GM12878 (cell line): ENCODE measurements around the gene HIPK4. TPM values are rescaled to one million over a fixed set of nuclear protein-coding genes. Genes with fewer than 3 reads are reported as not detected.
A peak's percentile ranks its signal among the peaks of the same experiment; 100 is the strongest.

ENCODE experiments used
- ATAC-seq: fragments of 200-7000 bp; cut with Tn5 transposase; 3 replicates; pipeline ENCODE4 v1.9.1; 2020; ENCODE audit warnings: mild to moderate bottlenecking, moderate library complexity
- BruUV-seq: library from RNA; stranded (reverse); fragments of 400-500 nt; replicated peaks from 2 replicates; lab custom pipeline; 2021; lab: Mats Ljungman, UMichigan
- CTCF ChIA-PET: fragments of 300-600 bp; sonication (Branson Sonifier 250); formaldehyde crosslinking; extraction: SDS; loops from one replicate; lab custom pipeline; 2021; ENCODE audit warnings: inconsistent platforms; lab: Yijun Ruan, JAX
- POLR2A ChIA-PET: fragments of 350-600 bp; formaldehyde crosslinking; extraction: SDS; loops from one replicate; lab custom pipeline; 2021; ENCODE audit warnings: inconsistent platforms; lab: Charles Lee
- RAD21 ChIA-PET: fragments of 300-600 bp; sonication (Branson Sonifier 250); formaldehyde crosslinking; loops from one replicate; lab custom pipeline; 2023; ENCODE audit warnings: antibody characterized with exemption; ENCODE audit not compliant: unreplicated experiment; lab: Charles Lee
- SMC1A ChIA-PET: fragments of 300-600 bp; sonication (Branson Sonifier 250); formaldehyde crosslinking; loops from one replicate; lab custom pipeline; 2023; ENCODE audit not compliant: unreplicated experiment, uncharacterized antibody; lab: Charles Lee
- DNase-seq: peaks from one replicate; pipeline ENCODE4 v3.0.0-alpha.2; 2011; ENCODE audit warnings: low read depth, low spot score
- FAIRE-seq: peaks from 3 replicates; lab custom pipeline; 2011; peaks lifted over from hg19 to GRCh38; lab: Jason Lieb, UNC
- H2AFZ ChIP-seq: 2 replicates; pipeline ENCODE4 v1.6.0; 2011; ENCODE audit warnings: low read depth, low read length, control low read depth; ENCODE audit not compliant: control insufficient read depth
- H3K27ac ChIP-seq: 2 replicates; pipeline ENCODE4 v1.5.1; 2011; ENCODE audit warnings: control low read depth; ENCODE audit not compliant: control insufficient read depth, insufficient read depth
- H3K27me3 ChIP-seq, 2 experiments: replicated peaks in 1 of 2; 2 replicates each; pipeline versions ENCODE4 v1.6.0 to v1.6.1; 2011; ENCODE audit warnings: low read length in 1 of 2; ENCODE audit not compliant: control insufficient read depth in 2 of 2, insufficient read depth in 2 of 2
- H3K36me3 ChIP-seq, 2 experiments: 2 replicates each; pipeline ENCODE4 v1.5.1; 2011; ENCODE audit warnings: low read length in 1 of 2; ENCODE audit not compliant: control insufficient read depth in 2 of 2, insufficient read depth in 2 of 2
- H3K4me1 ChIP-seq: 2 replicates; pipeline ENCODE4 v1.6.1; 2011; ENCODE audit warnings: mild to moderate bottlenecking, low read length, moderate library complexity, mixed read lengths; ENCODE audit not compliant: control insufficient read depth, insufficient read depth
- H3K4me2 ChIP-seq: 2 replicates; pipeline ENCODE4 v1.6.0; 2011; ENCODE audit warnings: control low read depth; ENCODE audit not compliant: control insufficient read depth, insufficient read depth
- H3K4me3 ChIP-seq: fragments of 200-600 bp; sonication (generic); 2 replicates; pipeline ENCODE4 v1.5.1; 2016
- H3K79me2 ChIP-seq: 2 replicates; pipeline ENCODE4 v1.6.0; 2011; ENCODE audit warnings: low read length; ENCODE audit not compliant: control insufficient read depth, insufficient read depth
- H3K9ac ChIP-seq: 2 replicates; pipeline ENCODE4 v1.8.0; 2011; ENCODE audit warnings: low read length, control low read depth, mixed read lengths; ENCODE audit not compliant: control insufficient read depth, insufficient read depth
- H3K9me3 ChIP-seq: replicated peaks from 3 replicates; pipeline ENCODE4 v1.5.1; 2011; ENCODE audit warnings: mild to moderate bottlenecking, low read length; ENCODE audit not compliant: control insufficient read depth, insufficient read depth
- H4K20me1 ChIP-seq: 2 replicates; pipeline ENCODE4 v1.6.0; 2011; ENCODE audit not compliant: control insufficient read depth, insufficient read depth
- BACH1 ChIP-seq: fragments of 450-650 bp; IDR thresholded peaks from 2 replicates; pipeline ENCODE4 v1.6.1; 2017; ENCODE audit warnings: mild to moderate bottlenecking, borderline replicate concordance
- BCL3 ChIP-seq: IDR thresholded peaks from 2 replicates; pipeline ENCODE4 v1.6.1; 2011; ENCODE audit warnings: borderline replicate concordance, low read depth, mild to moderate bottlenecking, moderate library complexity, low read length; ENCODE audit not compliant: insufficient read depth, poor library complexity, severe bottlenecking
- EGR1 ChIP-seq, 2 experiments: IDR thresholded peaks; 1 replicate in 1 of 2; 2 replicates in 1 of 2; pipeline ENCODE4 v1.6.1; 2011 to 2012; ENCODE audit warnings: low read depth in 2 of 2, low read length in 2 of 2, borderline replicate concordance in 1 of 2, mild to moderate bottlenecking in 1 of 2, moderate library complexity in 1 of 2
- JUNB ChIP-seq: IDR thresholded peaks from 2 replicates; pipeline ENCODE4 v1.6.1; 2016; ENCODE audit warnings: antibody characterized with exemption, mild to moderate bottlenecking
- MEF2A ChIP-seq: IDR thresholded peaks from 2 replicates; pipeline ENCODE4 v1.6.1; 2011; ENCODE audit warnings: low read depth, mild to moderate bottlenecking, low read length, moderate library complexity; ENCODE audit not compliant: insufficient read depth
- NBN ChIP-seq: fragments of 450-650 bp; IDR thresholded peaks from 2 replicates; pipeline ENCODE4 v1.6.1; 2016
- NFYB ChIP-seq: IDR thresholded peaks from 2 replicates; pipeline ENCODE4 v1.6.1; 2011; ENCODE audit warnings: low read depth, mild to moderate bottlenecking, low read length, improper control_type of control experiment, moderate library complexity; ENCODE audit not compliant: insufficient read depth
- NR2F1 ChIP-seq: fragments of 450-650 bp; conservative IDR thresholded peaks from 2 replicates; pipeline ENCODE4 v1.6.1; 2017; ENCODE audit warnings: mild to moderate bottlenecking
- NRF1 ChIP-seq: conservative IDR thresholded peaks from 2 replicates; pipeline ENCODE4 v1.6.1; 2011; ENCODE audit warnings: mild to moderate bottlenecking, low read depth, low read length, improper control_type of control experiment
- POLR2A ChIP-seq: IDR thresholded peaks from 2 replicates; pipeline ENCODE4 v1.6.1; 2011; ENCODE audit warnings: low read depth, mild to moderate bottlenecking, low read length
- RB1 ChIP-seq: fragments of 450-650 bp; formaldehyde crosslinking; IDR thresholded peaks from 2 replicates; pipeline ENCODE4 v1.6.1; 2017; ENCODE audit warnings: mild to moderate bottlenecking, borderline replicate concordance
- SIX5 ChIP-seq: IDR thresholded peaks from 2 replicates; pipeline ENCODE4 v1.6.1; 2011; ENCODE audit warnings: mild to moderate bottlenecking, low read depth, low read length, moderate library complexity; ENCODE audit not compliant: severe bottlenecking
- SP1 ChIP-seq: IDR thresholded peaks from one replicate; pipeline ENCODE4 v1.6.1; 2011; ENCODE audit warnings: low read depth, low read length
- TAF1 ChIP-seq: IDR thresholded peaks from 2 replicates; pipeline ENCODE4 v1.6.1; 2011; ENCODE audit warnings: mild to moderate bottlenecking, low read depth, low read length, borderline replicate concordance
- WRNIP1 ChIP-seq: IDR thresholded peaks from 2 replicates; pipeline ENCODE4 v1.6.1; 2011; ENCODE audit warnings: low read depth, low read length, improper control_type of control experiment, borderline replicate concordance
- ZNF217 ChIP-seq: fragments of 450-650 bp; IDR thresholded peaks from 2 replicates; pipeline ENCODE4 v1.6.1; 2017; ENCODE audit warnings: antibody characterized with exemption, mild to moderate bottlenecking
- whole genome bisulfite sequencing: methylation state at CpG from one replicate; pipeline ENCODE4 v1.1.6; 2016; ENCODE audit warnings: low lambda C conversion rate; ENCODE audit not compliant: insufficient replicate concordance, insufficient coverage; ENCODE audit errors: missing lambda C conversion rate; 5-methylcytosine and 5-hydroxymethylcytosine counted together
- in situ Hi-C: fragments of 300-500 bp; cut with MboI; formaldehyde crosslinking; loops from 9 replicates; pipeline ENCODE4 v1.14.3; 2018; ENCODE audit warnings: mixed read lengths
- intact Hi-C: fragments of 100-400 bp; cut with micrococcal nuclease; formaldehyde crosslinking; loops from one replicate; pipeline ENCODE4 v1.14.2; 2022; ENCODE audit not compliant: unreplicated experiment
- polyA plus RNA-seq, 11 experiments: library from polyadenylated mRNA; depleted of rRNA in 4 of 11; unstranded in 6 of 11; stranded (reverse) in 5 of 11; fragments of >200 nt; fragmentation: Nextera tagmentation in 4 of 11; fragmentation: Illumina TruSeq in 1 of 11; extraction: Ambion mirVana in 4 of 11; extraction: Trizol in 1 of 11; gene quantifications; 1 replicate in 1 of 11; 2 replicates in 10 of 11; pipeline versions ENCODE4 v1.2.1 to v1.2.3, GENCODE V29; 2011 to 2016; ENCODE audit warnings: inconsistent platforms in 2 of 11, missing spikeins in 2 of 11, low read depth in 1 of 11
- total RNA-seq, 4 experiments: library from RNA; depleted of rRNA in 3 of 4; stranded (reverse); fragments of >200 nt in 3 of 4; fragmentation: Illumina TruSeq in 1 of 4; extraction: Trizol in 1 of 4; gene quantifications; 2 replicates each; pipeline versions ENCODE4 v1.2.1 to v1.2.3, GENCODE V29; 2013 to 2021
- TF ChIP-seq, protein P1 (sequence below): fragments of 450-650 bp; IDR thresholded peaks from 2 replicates; pipeline ENCODE4 v1.6.1; 2016; ENCODE audit warnings: mild to moderate bottlenecking
- TF ChIP-seq, protein P2 (sequence below): fragments of 450-650 bp; conservative IDR thresholded peaks from 2 replicates; pipeline ENCODE4 v1.6.1; 2017; ENCODE audit warnings: mild to moderate bottlenecking, moderate library complexity

The HIPK4 gene
- total and polyA plus RNA-seq, 10 of the 15 experiments (the other 5 are each of a cell fraction or from before 2014, with no cell fraction given) = 0.07 to 0.13 (median 0.08) TPM; not detected in 7

DNA sequence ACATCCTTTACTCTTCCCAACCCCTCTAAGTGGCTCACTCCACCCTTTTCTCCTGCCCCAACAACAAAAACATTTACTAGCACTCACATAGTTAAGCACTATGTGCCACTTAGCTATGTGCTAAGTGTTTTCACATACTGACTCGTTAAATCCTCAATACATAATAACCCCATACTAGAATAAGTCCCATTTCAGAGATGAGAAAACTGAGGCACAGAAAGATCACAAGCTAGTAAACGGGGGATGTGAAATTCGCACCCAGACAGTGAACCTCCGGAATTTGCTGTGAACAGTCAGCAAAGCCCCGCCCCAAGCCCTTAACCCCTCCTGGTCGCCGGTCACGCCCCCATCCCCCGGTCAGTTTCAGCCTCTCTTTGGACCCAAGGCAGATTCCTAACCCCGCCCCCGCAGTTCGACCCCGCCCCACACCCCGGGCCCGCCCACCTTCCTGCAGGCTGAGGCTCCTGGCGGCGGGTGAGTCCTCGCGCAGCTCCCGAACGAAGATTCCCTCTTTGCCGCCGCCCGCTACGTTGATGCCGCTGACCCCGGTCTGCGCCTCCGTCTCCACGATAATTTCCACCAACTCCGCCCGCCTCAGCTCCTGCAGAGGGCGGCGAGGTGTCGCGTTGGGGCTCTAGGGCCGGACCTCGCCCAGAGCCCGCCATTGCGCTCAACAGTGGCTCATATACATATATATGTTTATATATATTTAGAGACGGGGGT lies 13.4 kb upstream of the HIPK4 start:
- DNase-seq (peak; percentile 69), ATAC-seq (peak; percentile 96), FAIRE-seq (peak; percentile 61)
- Histone ChIP-seq H3K4me3 (peak overlapping the region; percentile 85), H3K9ac (peak overlapping the region; percentile 53; the same call in 1 of the 2 replicates), H3K36me3 (no peaks in the 10 kb centered on the region), H3K4me2 (peak overlapping the region; percentile 86), H3K79me2 (no peaks in the 10 kb centered on the region), H3K9me3 (no peaks in the 10 kb centered on the region), H3K4me1 (peaks cover 8% of the 10 kb centered on the region), H4K20me1 (no peaks in the 10 kb centered on the region), H2AFZ (peak overlapping the region; percentile 91), H3K27me3 (no peaks in the 10 kb centered on the region), H3K27ac (peak overlapping the region; percentile 37; the same call in 1 of the 2 replicates)
- POLR2A ChIA-PET = interaction anchor here (0.5 to 2.3 kb wide), 13 partner anchors 9 to 179 kb away, joined by 3 to 15 read pairs (median 5); partner anchors contain the start of genes BLVRB, PRX and SERTAD1
- no TSS peak for BruUV-seq
- SMC1A ChIA-PET = interaction anchor here (0.6 to 2.9 kb wide), 8 partner anchors 12 to 352 kb away, joined by 3 to 13 read pairs (median 4); partner anchors contain the start of genes C19orf47 and PLD3
- in situ Hi-C loops = no loop called here
- CTCF ChIA-PET = interaction anchor here (1.0 to 2.1 kb wide), 9 partner anchors 14 to 98 kb away, joined by 3 to 15 read pairs (median 7); partner anchors contain the start of gene SERTAD1
- intact Hi-C loops = loop anchor here (1.0 to 5.0 kb wide), 2 partner anchors 41 to 46 kb away; partner anchors contain the start of gene SERTAD3
- RAD21 ChIA-PET = interaction anchor here (1.0 to 2.0 kb wide), 6 partner anchors 21 to 98 kb away, joined by 3 to 13 read pairs (median 4); partner anchors contain the start of genes BLVRB, SERTAD1 and SERTAD3
- WGBS = 2% methylated on average over 41 of the region's 41 CpGs
- TF ChIP-seq, protein P1, sequence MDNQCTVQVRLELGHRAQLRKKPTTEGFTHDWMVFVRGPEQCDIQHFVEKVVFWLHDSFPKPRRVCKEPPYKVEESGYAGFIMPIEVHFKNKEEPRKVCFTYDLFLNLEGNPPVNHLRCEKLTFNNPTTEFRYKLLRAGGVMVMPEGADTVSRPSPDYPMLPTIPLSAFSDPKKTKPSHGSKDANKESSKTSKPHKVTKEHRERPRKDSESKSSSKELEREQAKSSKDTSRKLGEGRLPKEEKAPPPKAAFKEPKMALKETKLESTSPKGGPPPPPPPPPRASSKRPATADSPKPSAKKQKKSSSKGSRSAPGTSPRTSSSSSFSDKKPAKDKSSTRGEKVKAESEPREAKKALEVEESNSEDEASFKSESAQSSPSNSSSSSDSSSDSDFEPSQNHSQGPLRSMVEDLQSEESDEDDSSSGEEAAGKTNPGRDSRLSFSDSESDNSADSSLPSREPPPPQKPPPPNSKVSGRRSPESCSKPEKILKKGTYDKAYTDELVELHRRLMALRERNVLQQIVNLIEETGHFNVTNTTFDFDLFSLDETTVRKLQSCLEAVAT = 0 out of 2 replicates have a peak, but pooled peaks have one; percentile 10
- no peak for TF ChIP-seq MEF2A
- 0 out of 2 replicates have a peak, but pooled peaks have one; percentile 2 for TF ChIP-seq NR2F1
- no peak for TF ChIP-seq BACH1
- peak; percentile 44 for TF ChIP-seq POLR2A
- no peak for TF ChIP-seq JUNB
- TF ChIP-seq WRNIP1 = no peak
- peak in 1 of 2 experiments; percentile 63; a peak in 1 of 3 replicates for TF ChIP-seq EGR1 (IDR thresholded peaks at IDR 0.05; ENCODE audit: borderline replicate concordance in 1 of 2, low read depth in 2 of 2, low read length in 2 of 2)
- TF ChIP-seq, protein P2, sequence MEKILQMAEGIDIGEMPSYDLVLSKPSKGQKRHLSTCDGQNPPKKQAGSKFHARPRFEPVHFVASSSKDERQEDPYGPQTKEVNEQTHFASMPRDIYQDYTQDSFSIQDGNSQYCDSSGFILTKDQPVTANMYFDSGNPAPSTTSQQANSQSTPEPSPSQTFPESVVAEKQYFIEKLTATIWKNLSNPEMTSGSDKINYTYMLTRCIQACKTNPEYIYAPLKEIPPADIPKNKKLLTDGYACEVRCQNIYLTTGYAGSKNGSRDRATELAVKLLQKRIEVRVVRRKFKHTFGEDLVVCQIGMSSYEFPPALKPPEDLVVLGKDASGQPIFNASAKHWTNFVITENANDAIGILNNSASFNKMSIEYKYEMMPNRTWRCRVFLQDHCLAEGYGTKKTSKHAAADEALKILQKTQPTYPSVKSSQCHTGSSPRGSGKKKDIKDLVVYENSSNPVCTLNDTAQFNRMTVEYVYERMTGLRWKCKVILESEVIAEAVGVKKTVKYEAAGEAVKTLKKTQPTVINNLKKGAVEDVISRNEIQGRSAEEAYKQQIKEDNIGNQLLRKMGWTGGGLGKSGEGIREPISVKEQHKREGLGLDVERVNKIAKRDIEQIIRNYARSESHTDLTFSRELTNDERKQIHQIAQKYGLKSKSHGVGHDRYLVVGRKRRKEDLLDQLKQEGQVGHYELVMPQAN = no peak
- TF ChIP-seq NRF1 = no peak
- peak; percentile 18; the same call in 1 of the 2 replicates for TF ChIP-seq NBN
- no peak for TF ChIP-seq BCL3
- TF ChIP-seq ZNF217 = peak; percentile 97
- no peak for TF ChIP-seq RB1
- TF ChIP-seq NFYB = no peak
- no peak for TF ChIP-seq SIX5
- no peak for TF ChIP-seq TAF1
- TF ChIP-seq SP1 = peak; percentile 33
